Cardiac fibroblast (primary cell): ENCODE measurements around the gene ETFBKMT.

Source experiments
- DNase-seq, 2 donors: peaks; one replicate each; pipeline versions ENCODE4 v3.0.0 to v3.0.0-alpha.2; 2010; ENCODE audit warnings: low read depth in 2 of 2
- H3K4me3 ChIP-seq, 2 donors: replicated peaks in 1 of 2; 1 replicate in 1 of 2; 2 replicates in 1 of 2; pipeline ENCODE4 v1.5.1; 2011; ENCODE audit warnings: low read depth in 2 of 2, low read length in 2 of 2, mild to moderate bottlenecking in 2 of 2, moderate library complexity in 1 of 2
- TF ChIP-seq, protein P1 (sequence below): IDR thresholded peaks from one replicate; pipeline ENCODE4 v1.5.1; 2011; ENCODE audit warnings: low read depth, mild to moderate bottlenecking, low read length, inconsistent platforms

The ETFBKMT gene

DNA sequence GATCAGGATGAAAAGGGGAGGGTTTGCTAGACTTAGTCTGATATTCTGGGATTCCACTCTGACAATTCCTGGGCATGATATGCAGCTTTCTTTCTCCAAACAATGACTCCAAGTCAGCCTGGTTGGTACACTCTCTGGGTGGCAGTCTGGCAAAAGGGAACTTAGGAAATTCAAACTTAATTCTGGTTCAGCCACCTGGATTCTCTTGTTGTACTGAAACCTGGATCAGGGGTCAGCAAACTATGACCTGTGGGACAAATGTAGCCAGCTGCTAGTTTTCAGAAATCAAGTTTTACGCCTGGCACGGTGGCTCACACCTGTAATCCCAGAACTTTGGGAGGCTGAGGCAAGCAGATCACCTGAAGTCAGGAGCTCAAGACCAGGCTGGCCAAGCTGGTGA, 63.1 kb downstream of the ETFBKMT start:
- TF ChIP-seq, protein P1, sequence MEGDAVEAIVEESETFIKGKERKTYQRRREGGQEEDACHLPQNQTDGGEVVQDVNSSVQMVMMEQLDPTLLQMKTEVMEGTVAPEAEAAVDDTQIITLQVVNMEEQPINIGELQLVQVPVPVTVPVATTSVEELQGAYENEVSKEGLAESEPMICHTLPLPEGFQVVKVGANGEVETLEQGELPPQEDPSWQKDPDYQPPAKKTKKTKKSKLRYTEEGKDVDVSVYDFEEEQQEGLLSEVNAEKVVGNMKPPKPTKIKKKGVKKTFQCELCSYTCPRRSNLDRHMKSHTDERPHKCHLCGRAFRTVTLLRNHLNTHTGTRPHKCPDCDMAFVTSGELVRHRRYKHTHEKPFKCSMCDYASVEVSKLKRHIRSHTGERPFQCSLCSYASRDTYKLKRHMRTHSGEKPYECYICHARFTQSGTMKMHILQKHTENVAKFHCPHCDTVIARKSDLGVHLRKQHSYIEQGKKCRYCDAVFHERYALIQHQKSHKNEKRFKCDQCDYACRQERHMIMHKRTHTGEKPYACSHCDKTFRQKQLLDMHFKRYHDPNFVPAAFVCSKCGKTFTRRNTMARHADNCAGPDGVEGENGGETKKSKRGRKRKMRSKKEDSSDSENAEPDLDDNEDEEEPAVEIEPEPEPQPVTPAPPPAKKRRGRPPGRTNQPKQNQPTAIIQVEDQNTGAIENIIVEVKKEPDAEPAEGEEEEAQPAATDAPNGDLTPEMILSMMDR: no peak
- no peak overlapping the region for H3K4me3 ChIP-seq
- no peak for DNase-seq
